Measurements from ENCODE around the gene E2F2.

E2F2 gene

GRCh38 chr1:23570001-23570691 lies 39.1 kb upstream of the E2F2 start:
- Histone ChIP-seq H3K27ac (ENCODE audit: low read depth, low read length) (no peak overlapping the region), H3K4me3 (ENCODE audit: low read depth in 1 of 2, low read length in 2 of 2) (no peak overlapping the region), H3K27me3 (ENCODE audit: control insufficient read depth in 1 of 2, insufficient read depth in 2 of 2, low read length in 2 of 2) (no peaks in the 10 kb centered on the region), H3K9me3 (ENCODE audit: low read length) (no peaks in the 10 kb centered on the region), H3K9ac (ENCODE audit: low read length) (no peak overlapping the region), H3K4me1 (ENCODE audit: insufficient read depth, low read length) (peaks cover 8% of the 10 kb centered on the region), H3K36me3 (ENCODE audit: insufficient read depth, low read length) (no peaks in the 10 kb centered on the region)

GRCh38 chr1:23568608-23569383 lies 37.8 kb upstream of the E2F2 start:
- H3K4me1 ChIP-seq (ENCODE audit: insufficient read depth, low read length): peaks cover 10% of the 10 kb centered on the region
- peak overlapping the region; percentile 8 for H3K27ac ChIP-seq (ENCODE audit: low read depth, low read length)
- H3K9ac ChIP-seq (ENCODE audit: low read length): no peak overlapping the region
- H3K36me3 ChIP-seq (ENCODE audit: insufficient read depth, low read length): no peaks in the 10 kb centered on the region
- no peaks in the 10 kb centered on the region for H3K27me3 ChIP-seq (ENCODE audit: control insufficient read depth in 1 of 2, insufficient read depth in 2 of 2, low read length in 2 of 2)
- H3K4me3 ChIP-seq (ENCODE audit: low read depth in 1 of 2, low read length in 2 of 2): peak overlapping the region; percentile 62 to 73
- no peaks in the 10 kb centered on the region for H3K9me3 ChIP-seq (ENCODE audit: low read length)

- Histone ChIP-seq H3K9me3 (ENCODE audit: low read length) (no peaks in the 10 kb centered on the region), H3K4me1 (ENCODE audit: insufficient read depth, low read length) (peaks cover 16% of the 10 kb centered on the region), H3K36me3 (ENCODE audit: insufficient read depth, low read length) (no peaks in the 10 kb centered on the region), H3K9ac (ENCODE audit: low read length) (no peak overlapping the region), H3K27ac (ENCODE audit: low read depth, low read length) (peak overlapping the region; percentile 8), H3K4me3 (ENCODE audit: low read depth in 1 of 2, low read length in 2 of 2) (peak overlapping the region; percentile 62 to 73), H3K27me3 (ENCODE audit: control insufficient read depth in 1 of 2, insufficient read depth in 2 of 2, low read length in 2 of 2) (no peaks in the 10 kb centered on the region)
These were observed 37.1 kb upstream of the E2F2 start for GRCh38 chr1:23567996-23568607.

GRCh38 chr1:23567629-23567995 lies 36.6 kb upstream of the E2F2 start:
- Histone ChIP-seq H3K4me3 (ENCODE audit: low read depth in 1 of 2, low read length in 2 of 2) (peak overlapping the region in 1 of 2 donors; percentile 73), H3K9me3 (ENCODE audit: low read length) (no peaks in the 10 kb centered on the region), H3K27me3 (ENCODE audit: control insufficient read depth in 1 of 2, insufficient read depth in 2 of 2, low read length in 2 of 2) (no peaks in the 10 kb centered on the region), H3K27ac (ENCODE audit: low read depth, low read length) (no peak overlapping the region), H3K36me3 (ENCODE audit: insufficient read depth, low read length) (no peaks in the 10 kb centered on the region), H3K9ac (ENCODE audit: low read length) (no peak overlapping the region), H3K4me1 (ENCODE audit: insufficient read depth, low read length) (peaks cover 21% of the 10 kb centered on the region)

GRCh38 chr1:23566304-23566703 lies 35.3 kb upstream of the E2F2 start:
- Histone ChIP-seq H3K4me3 (ENCODE audit: low read depth in 1 of 2, low read length in 2 of 2) (no peak overlapping the region), H3K4me1 (ENCODE audit: insufficient read depth, low read length) (peaks cover 30% of the 10 kb centered on the region), H3K9me3 (ENCODE audit: low read length) (no peaks in the 10 kb centered on the region), H3K9ac (ENCODE audit: low read length) (no peak overlapping the region), H3K27me3 (ENCODE audit: control insufficient read depth in 1 of 2, insufficient read depth in 2 of 2, low read length in 2 of 2) (no peaks in the 10 kb centered on the region), H3K36me3 (ENCODE audit: insufficient read depth, low read length) (no peaks in the 10 kb centered on the region), H3K27ac (ENCODE audit: low read depth, low read length) (no peak overlapping the region)

DNA sequence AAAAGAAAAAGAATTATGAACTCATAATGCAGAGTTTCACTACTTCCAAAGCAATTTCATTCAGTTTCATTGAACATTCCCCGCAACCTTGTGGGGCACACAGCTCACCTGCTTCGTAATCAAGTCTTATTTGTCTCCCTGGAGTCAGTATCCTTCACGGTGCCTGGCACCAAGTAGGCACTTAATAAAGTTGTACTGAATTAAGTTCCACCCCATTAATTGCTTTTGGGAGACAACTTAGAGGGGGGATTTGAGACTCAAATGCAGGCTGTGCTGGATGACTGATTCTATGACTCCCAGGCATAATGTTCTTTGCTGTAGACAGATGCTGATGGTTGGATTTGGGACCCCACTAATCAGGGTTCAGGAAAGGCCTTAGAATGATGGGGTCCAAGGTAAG lies 34.7 kb upstream of the E2F2 start:
- H3K36me3 ChIP-seq (ENCODE audit: insufficient read depth, low read length): no peaks in the 10 kb centered on the region
- H3K4me1 ChIP-seq (ENCODE audit: insufficient read depth, low read length): peaks cover 36% of the 10 kb centered on the region
- no peaks in the 10 kb centered on the region for H3K27me3 ChIP-seq (ENCODE audit: control insufficient read depth in 1 of 2, insufficient read depth in 2 of 2, low read length in 2 of 2)
- no peak overlapping the region for H3K27ac ChIP-seq (ENCODE audit: low read depth, low read length)
- H3K9me3 ChIP-seq (ENCODE audit: low read length): no peaks in the 10 kb centered on the region
- no peak overlapping the region for H3K9ac ChIP-seq (ENCODE audit: low read length)
- no peak overlapping the region for H3K4me3 ChIP-seq (ENCODE audit: low read depth in 1 of 2, low read length in 2 of 2)

DNA sequence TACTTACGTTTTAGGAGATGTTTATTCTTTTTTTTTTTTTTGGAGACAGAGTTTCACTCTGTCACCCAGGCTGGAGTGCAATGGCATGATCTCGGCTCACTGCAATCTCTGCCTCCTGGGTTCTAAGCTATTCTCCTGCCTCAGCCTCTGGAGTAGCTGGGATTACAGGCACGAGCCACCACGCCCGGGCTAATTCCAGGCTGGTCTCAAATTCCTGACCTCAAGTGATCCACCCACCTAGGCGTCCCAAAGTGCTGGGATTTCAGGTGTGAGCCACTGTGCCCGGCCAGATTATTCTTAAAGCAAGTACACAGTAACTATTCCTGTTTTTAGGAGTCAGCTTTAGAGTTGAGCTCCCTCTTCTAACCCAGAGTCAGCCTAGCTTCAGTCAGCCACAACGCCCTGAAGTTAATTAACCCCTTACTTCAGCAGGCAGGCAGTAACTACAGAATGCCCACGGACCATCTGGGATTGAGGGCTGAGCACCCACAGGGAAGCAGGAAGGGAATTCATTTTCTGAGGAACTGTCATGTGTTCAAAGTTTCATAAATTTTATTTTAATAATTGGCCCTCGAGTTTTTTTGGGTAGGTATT lies 33.6 kb upstream of the E2F2 start:
- Histone ChIP-seq H3K9me3 (ENCODE audit: low read length) (no peaks in the 10 kb centered on the region), H3K27ac (ENCODE audit: low read depth, low read length) (peak overlapping the region; percentile 82), H3K9ac (ENCODE audit: low read length) (no peak overlapping the region), H3K4me3 (ENCODE audit: low read depth in 1 of 2, low read length in 2 of 2) (no peak overlapping the region), H3K4me1 (ENCODE audit: insufficient read depth, low read length) (peaks cover 47% of the 10 kb centered on the region), H3K27me3 (ENCODE audit: control insufficient read depth in 1 of 2, insufficient read depth in 2 of 2, low read length in 2 of 2) (no peaks in the 10 kb centered on the region), H3K36me3 (ENCODE audit: insufficient read depth, low read length) (no peaks in the 10 kb centered on the region)

GRCh38 chr1:23563755-23564374 lies 32.8 kb upstream of the E2F2 start:
- no peak overlapping the region for H3K9ac ChIP-seq (ENCODE audit: low read length)
- peaks cover 46% of the 10 kb centered on the region for H3K4me1 ChIP-seq (ENCODE audit: insufficient read depth, low read length)

DNA sequence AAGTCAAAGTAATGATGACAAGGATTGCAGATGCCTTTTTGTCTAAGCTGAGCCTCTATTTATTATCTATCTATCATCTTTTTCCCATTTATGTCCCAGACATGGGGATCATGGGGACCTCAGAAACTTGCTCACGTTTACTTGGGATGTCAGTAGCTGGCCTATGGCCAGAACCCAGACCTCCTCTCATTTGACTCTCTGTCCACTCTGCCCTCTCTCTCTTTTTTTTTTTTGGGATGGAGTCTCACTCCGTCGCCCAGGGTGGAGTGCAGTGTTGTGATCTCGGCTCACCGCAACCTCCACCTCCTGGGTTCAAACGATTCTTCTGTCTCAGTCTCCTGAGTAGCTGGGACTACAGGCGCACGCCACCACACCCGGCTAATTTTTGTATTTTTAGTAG lies 32.0 kb upstream of the E2F2 start:
- Histone ChIP-seq H3K9me3 (ENCODE audit: low read length) (no peaks in the 10 kb centered on the region), H3K27ac (ENCODE audit: low read depth, low read length) (peak overlapping the region; percentile 82), H3K36me3 (ENCODE audit: insufficient read depth, low read length) (no peaks in the 10 kb centered on the region), H3K4me1 (ENCODE audit: insufficient read depth, low read length) (peaks cover 47% of the 10 kb centered on the region), H3K9ac (ENCODE audit: low read length) (no peak overlapping the region), H3K27me3 (ENCODE audit: control insufficient read depth in 1 of 2, insufficient read depth in 2 of 2, low read length in 2 of 2) (no peaks in the 10 kb centered on the region), H3K4me3 (ENCODE audit: low read depth in 1 of 2, low read length in 2 of 2) (no peak overlapping the region)

More at GRCh38 chr1:23563755-23564374, 32.8 kb upstream of the E2F2 start:
- H3K27ac ChIP-seq (ENCODE audit: low read depth, low read length): peak overlapping the region; percentile 82
- no peaks in the 10 kb centered on the region for H3K36me3 ChIP-seq (ENCODE audit: insufficient read depth, low read length)
- H3K27me3 ChIP-seq (ENCODE audit: control insufficient read depth in 1 of 2, insufficient read depth in 2 of 2, low read length in 2 of 2): no peaks in the 10 kb centered on the region
- H3K4me3 ChIP-seq (ENCODE audit: low read depth in 1 of 2, low read length in 2 of 2): no peak overlapping the region
- no peaks in the 10 kb centered on the region for H3K9me3 ChIP-seq (ENCODE audit: low read length)

DNA sequence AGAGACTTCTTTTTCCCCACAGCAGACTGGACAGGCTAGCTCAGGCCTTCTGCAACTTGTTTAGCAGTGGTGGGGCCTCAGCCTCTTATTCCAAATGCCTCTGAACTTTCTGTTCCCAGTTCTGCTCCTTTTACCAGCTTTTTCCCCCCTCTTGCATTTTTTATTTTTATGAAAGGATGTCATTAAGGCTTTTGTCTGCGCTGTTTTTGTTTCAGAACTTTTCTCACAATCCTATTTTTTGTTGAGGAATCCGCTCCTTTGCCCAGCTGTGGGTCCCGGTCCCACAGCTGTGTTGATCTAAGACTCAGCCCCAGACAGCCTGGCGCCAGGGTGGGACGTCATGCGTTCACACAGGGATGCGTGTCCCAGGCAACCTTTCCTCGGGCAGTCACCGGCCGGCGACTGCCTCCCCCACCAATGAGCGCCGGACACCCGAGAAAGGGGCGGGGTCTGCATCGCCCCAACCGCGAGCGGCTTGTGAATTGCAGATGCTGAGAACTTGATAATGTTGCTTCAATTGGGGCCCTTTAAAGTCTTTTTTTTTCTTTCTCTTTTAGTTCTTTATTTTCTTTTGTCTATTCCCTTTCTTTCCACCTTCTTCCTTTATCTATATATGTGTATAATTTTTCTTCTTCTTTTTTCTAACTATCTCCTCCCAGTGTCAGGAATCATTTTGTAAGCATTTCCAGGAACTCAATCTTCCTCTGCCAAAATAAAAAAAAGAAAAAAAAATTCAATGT lies 31.3 kb upstream of the E2F2 start:
- H3K27me3 ChIP-seq (ENCODE audit: control insufficient read depth in 1 of 2, insufficient read depth in 2 of 2, low read length in 2 of 2): no peaks in the 10 kb centered on the region
- peaks cover 4% of the 10 kb centered on the region for H3K36me3 ChIP-seq (ENCODE audit: insufficient read depth, low read length)
- H3K9ac ChIP-seq (ENCODE audit: low read length): peak overlapping the region; percentile 13
- H3K4me1 ChIP-seq (ENCODE audit: insufficient read depth, low read length): peaks cover 51% of the 10 kb centered on the region
- H3K4me3 ChIP-seq (ENCODE audit: low read depth in 1 of 2, low read length in 2 of 2): peak overlapping the region in 1 of 2 donors; percentile 36
- peak overlapping the region; percentile 82 for H3K27ac ChIP-seq (ENCODE audit: low read depth, low read length)
- no peaks in the 10 kb centered on the region for H3K9me3 ChIP-seq (ENCODE audit: low read length)
